SIG-M5 (cell line): ENCODE data around the gene DGKH.
A peak's percentile ranks its signal among the peaks of the same experiment; 100 is the strongest.

Source experiments
- DNase-seq: peaks from one replicate; lab custom pipeline; 2025; lab: John Stamatoyannopoulos, UW

Gene DGKH

GRCh38 chr13:42239161-42239560 lies 190.7 kb downstream of the DGKH start:
- no peak for DNase-seq

GRCh38 chr13:42239644-42240043 lies 191.2 kb downstream of the DGKH start:
- DNase-seq, result no peak

- DNase-seq, result no peak
Observed at GRCh38 chr13:42246541-42246940, 198.1 kb downstream of the DGKH start.

- DNase-seq, result no peak
Observed at GRCh38 chr13:42247883-42248282, 199.4 kb downstream of the DGKH start.

GRCh38 chr13:42255886-42256285 lies 207.4 kb downstream of the DGKH start:
- DNase-seq, result no peak

GRCh38 chr13:42258747-42259146 lies 210.3 kb downstream of the DGKH start:
- DNase-seq, result no peak

GRCh38 chr13:42259515-42259914 lies 211.1 kb downstream of the DGKH start:
- DNase-seq, result no peak

- no peak for DNase-seq
Observed at GRCh38 chr13:42260903-42261654, 212.6 kb downstream of the DGKH start.

- no peak for DNase-seq
Observed at GRCh38 chr13:42266473-42266872, 218.0 kb downstream of the DGKH start.

- no peak for DNase-seq
Observed at GRCh38 chr13:42270160-42270856, 221.9 kb downstream of the DGKH start.

- DNase-seq, result no peak
Observed at GRCh38 chr13:42270857-42271215, 222.4 kb downstream of the DGKH start.

- peak; percentile 88 for DNase-seq
Observed at GRCh38 chr13:42271337-42272114, 223.1 kb downstream of the DGKH start.

- peak; percentile 4 for DNase-seq
Observed at GRCh38 chr13:42272115-42272803, 223.8 kb downstream of the DGKH start, which contains the start of gene AKAP11. Gene AKAP11 (plus strand): TSS chr13:42272152. CDS start chr13:42286349, 14,197 bp downstream.

- DNase-seq, result no peak
Observed at GRCh38 chr13:42272804-42273175, 224.3 kb downstream of the DGKH start.

GRCh38 chr13:42274386-42275097 lies 226.1 kb downstream of the DGKH start:
- DNase-seq, result no peak

GRCh38 chr13:42275098-42275471 lies 226.6 kb downstream of the DGKH start:
- no peak for DNase-seq

- no peak for DNase-seq
Observed at GRCh38 chr13:42275506-42275905, 227.1 kb downstream of the DGKH start.

- no peak for DNase-seq
Observed at GRCh38 chr13:42276683-42277082, 228.2 kb downstream of the DGKH start.

GRCh38 chr13:42277618-42278276 lies 229.3 kb downstream of the DGKH start:
- no peak for DNase-seq

- no peak for DNase-seq
Observed at GRCh38 chr13:42279080-42279479, 230.6 kb downstream of the DGKH start.

GRCh38 chr13:42279986-42280385 lies 231.5 kb downstream of the DGKH start:
- DNase-seq, result no peak
